NB4 (cell line): ENCODE data around the gene TSPO2.

Source experiments
- POLR2A ChIP-seq: IDR thresholded peaks from 2 replicates; pipeline ENCODE4 v1.6.1; 2011; ENCODE audit warnings: mild to moderate bottlenecking; ENCODE audit not compliant: insufficient read length; ENCODE audit errors: extremely low read depth
- TF ChIP-seq, protein P1 (sequence below): IDR thresholded peaks from one replicate; pipeline ENCODE4 v1.5.1; 2012; ENCODE audit warnings: low read depth, low read length
- TF ChIP-seq, protein P2 (sequence below): IDR thresholded peaks from 2 replicates; pipeline ENCODE4 v1.6.1; 2011; ENCODE audit warnings: low read depth, low read length

- TF ChIP-seq POLR2A, result no peak
- TF ChIP-seq, protein P1, sequence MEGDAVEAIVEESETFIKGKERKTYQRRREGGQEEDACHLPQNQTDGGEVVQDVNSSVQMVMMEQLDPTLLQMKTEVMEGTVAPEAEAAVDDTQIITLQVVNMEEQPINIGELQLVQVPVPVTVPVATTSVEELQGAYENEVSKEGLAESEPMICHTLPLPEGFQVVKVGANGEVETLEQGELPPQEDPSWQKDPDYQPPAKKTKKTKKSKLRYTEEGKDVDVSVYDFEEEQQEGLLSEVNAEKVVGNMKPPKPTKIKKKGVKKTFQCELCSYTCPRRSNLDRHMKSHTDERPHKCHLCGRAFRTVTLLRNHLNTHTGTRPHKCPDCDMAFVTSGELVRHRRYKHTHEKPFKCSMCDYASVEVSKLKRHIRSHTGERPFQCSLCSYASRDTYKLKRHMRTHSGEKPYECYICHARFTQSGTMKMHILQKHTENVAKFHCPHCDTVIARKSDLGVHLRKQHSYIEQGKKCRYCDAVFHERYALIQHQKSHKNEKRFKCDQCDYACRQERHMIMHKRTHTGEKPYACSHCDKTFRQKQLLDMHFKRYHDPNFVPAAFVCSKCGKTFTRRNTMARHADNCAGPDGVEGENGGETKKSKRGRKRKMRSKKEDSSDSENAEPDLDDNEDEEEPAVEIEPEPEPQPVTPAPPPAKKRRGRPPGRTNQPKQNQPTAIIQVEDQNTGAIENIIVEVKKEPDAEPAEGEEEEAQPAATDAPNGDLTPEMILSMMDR, result no peak
- TF ChIP-seq, protein P2, sequence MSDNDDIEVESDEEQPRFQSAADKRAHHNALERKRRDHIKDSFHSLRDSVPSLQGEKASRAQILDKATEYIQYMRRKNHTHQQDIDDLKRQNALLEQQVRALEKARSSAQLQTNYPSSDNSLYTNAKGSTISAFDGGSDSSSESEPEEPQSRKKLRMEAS, result no peak
Measured at GRCh38 chr6:41027241-41027640, 15.0 kb upstream of the TSPO2 start.
